SU-DHL-6 (cell line): ENCODE data around the gene ZMIZ1.

Experiments
- EZH2phosphoT487 ChIP-seq: fragments of 200-600 bp; sonication (generic), shearing (Covaris generic); conservative IDR thresholded peaks from 2 replicates; pipeline ENCODE4 v1.6.1; 2018; ENCODE audit warnings: mild to moderate bottlenecking, antibody characterized with exemption, low read length, moderate library complexity, mixed read lengths
- TF ChIP-seq, protein P1 (sequence below): fragments of 200-600 bp; sonication (generic); IDR thresholded peaks from one replicate; pipeline ENCODE4 v1.5.1; 2017; ENCODE audit warnings: antibody characterized with exemption, mild to moderate bottlenecking, low read length, moderate library complexity; ENCODE audit not compliant: insufficient read depth, poor library complexity, severe bottlenecking

- TF ChIP-seq, protein P1, sequence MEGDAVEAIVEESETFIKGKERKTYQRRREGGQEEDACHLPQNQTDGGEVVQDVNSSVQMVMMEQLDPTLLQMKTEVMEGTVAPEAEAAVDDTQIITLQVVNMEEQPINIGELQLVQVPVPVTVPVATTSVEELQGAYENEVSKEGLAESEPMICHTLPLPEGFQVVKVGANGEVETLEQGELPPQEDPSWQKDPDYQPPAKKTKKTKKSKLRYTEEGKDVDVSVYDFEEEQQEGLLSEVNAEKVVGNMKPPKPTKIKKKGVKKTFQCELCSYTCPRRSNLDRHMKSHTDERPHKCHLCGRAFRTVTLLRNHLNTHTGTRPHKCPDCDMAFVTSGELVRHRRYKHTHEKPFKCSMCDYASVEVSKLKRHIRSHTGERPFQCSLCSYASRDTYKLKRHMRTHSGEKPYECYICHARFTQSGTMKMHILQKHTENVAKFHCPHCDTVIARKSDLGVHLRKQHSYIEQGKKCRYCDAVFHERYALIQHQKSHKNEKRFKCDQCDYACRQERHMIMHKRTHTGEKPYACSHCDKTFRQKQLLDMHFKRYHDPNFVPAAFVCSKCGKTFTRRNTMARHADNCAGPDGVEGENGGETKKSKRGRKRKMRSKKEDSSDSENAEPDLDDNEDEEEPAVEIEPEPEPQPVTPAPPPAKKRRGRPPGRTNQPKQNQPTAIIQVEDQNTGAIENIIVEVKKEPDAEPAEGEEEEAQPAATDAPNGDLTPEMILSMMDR: no peak
- no peak for TF ChIP-seq EZH2phosphoT487
These were observed 69.8 kb downstream of the ZMIZ1 start for GRCh38 chr10:79138449-79139123.
